Pancreas (tissue), 10 donors: ENCODE results near the gene CREB3L4. TPM values are rescaled to one million over a fixed set of nuclear protein-coding genes. Genes with fewer than 3 reads are reported as not detected.

Experiments
- ATAC-seq, 4 donors: fragments of 200-7000 bp; cut with Tn5 transposase; one replicate each; pipeline versions ENCODE4 v1.8.0 to v1.9.1; 2020; ENCODE audit warnings: mild to moderate bottlenecking in 4 of 4, moderate library complexity in 4 of 4
- DNase-seq, 6 donors: peaks; one replicate each; pipeline ENCODE4 v3.0.0-alpha.2; 2020
- FAIRE-seq: peaks from 2 replicates; lab custom pipeline; 2012; peaks lifted over from hg19 to GRCh38; lab: Jason Lieb, UNC
- H3K27ac ChIP-seq, 4 donors: fragments of 200-600 bp; sonication (generic); 1 replicate in 3 of 4; 2 replicates in 1 of 4; pipeline versions ENCODE4 v1.5.0 to v1.8.0; 2020
- H3K27me3 ChIP-seq, 4 donors: fragments of 200-600 bp; one replicate each; pipeline ENCODE4 v1.8.0; 2021
- H3K36me3 ChIP-seq, 3 donors: fragments of 200-600 bp; sonication (generic) in 1 of 3; one replicate each; pipeline versions ENCODE4 v1.5.0 to v1.8.0; 2020 to 2021
- H3K4me1 ChIP-seq, 3 donors: fragments of 200-600 bp; one replicate each; pipeline ENCODE4 v1.8.0; 2021
- H3K4me3 ChIP-seq, 4 donors: fragments of 200-600 bp; sonication (generic) in 2 of 4; one replicate each; pipeline versions ENCODE4 v1.5.0 to v1.8.0; 2020 to 2021
- H3K9me3 ChIP-seq, 4 donors: fragments of 200-600 bp; one replicate each; pipeline ENCODE4 v1.8.0; 2021
- WGBS, 2 donors: extraction: QIAGEN DNeasy Blood & Tissue Kit; methylation state at CpG; one replicate each; pipeline ENCODE4 v1.1.7; 2013; 5-methylcytosine and 5-hydroxymethylcytosine counted together
- intact Hi-C, 3 donors: fragments of 100-400 bp; cut with DNase I; formaldehyde crosslinking; loops; one replicate each; pipeline versions ENCODE4 v1.11.1 to v1.14.2; 2022
- polyA plus RNA-seq, 2 donors: library from polyadenylated mRNA; stranded (reverse); fragments of 200-250 nt; gene quantifications; one replicate each; pipeline ENCODE4 v1.2.3, GENCODE V29; 2013
- total RNA-seq, 6 donors: library from RNA; stranded (reverse); fragmentation: NEBNext Ultra II Directional in 4 of 6; extraction: Animal tissue kit (Norgen Biotek cat#: 25700) in 4 of 6; gene quantifications; one replicate each; pipeline versions ENCODE4 v1.2.1 to v1.2.4, GENCODE V29; 2021 to 2023
- TF ChIP-seq, protein P1 (sequence below), 4 donors: fragments of 200-600 bp; sonication (generic) in 3 of 4; IDR thresholded peaks; one replicate each; pipeline versions ENCODE4 v1.5.0 to v1.8.0; 2021; ENCODE audit warnings: antibody characterized with exemption in 4 of 4
- donor health status: healthy with polysubstance abuse.
- donor health status: DM: no; HTN: no; CAD: no; lungs with moderate emphysema.
- donor health status: DM: no; HTN: no; CAD: no.
- donor health status: control.
- donor health status: control.
- donor health status: Bipolar disorder and iron deficiency.
- donor health status: DM: yes; HTN: yes; CAD: no.
- donor health status: DM: no; HTN: no; CAD: no.
- donor health status: DM: no; HTN: no; CAD: no.
- donor health status: DM: yes; HTN: yes; CAD: no.

Gene CREB3L4
- total and polyA plus RNA-seq, 8 donors: 6.5 to 19.6 (median 9.6) TPM

DNA sequence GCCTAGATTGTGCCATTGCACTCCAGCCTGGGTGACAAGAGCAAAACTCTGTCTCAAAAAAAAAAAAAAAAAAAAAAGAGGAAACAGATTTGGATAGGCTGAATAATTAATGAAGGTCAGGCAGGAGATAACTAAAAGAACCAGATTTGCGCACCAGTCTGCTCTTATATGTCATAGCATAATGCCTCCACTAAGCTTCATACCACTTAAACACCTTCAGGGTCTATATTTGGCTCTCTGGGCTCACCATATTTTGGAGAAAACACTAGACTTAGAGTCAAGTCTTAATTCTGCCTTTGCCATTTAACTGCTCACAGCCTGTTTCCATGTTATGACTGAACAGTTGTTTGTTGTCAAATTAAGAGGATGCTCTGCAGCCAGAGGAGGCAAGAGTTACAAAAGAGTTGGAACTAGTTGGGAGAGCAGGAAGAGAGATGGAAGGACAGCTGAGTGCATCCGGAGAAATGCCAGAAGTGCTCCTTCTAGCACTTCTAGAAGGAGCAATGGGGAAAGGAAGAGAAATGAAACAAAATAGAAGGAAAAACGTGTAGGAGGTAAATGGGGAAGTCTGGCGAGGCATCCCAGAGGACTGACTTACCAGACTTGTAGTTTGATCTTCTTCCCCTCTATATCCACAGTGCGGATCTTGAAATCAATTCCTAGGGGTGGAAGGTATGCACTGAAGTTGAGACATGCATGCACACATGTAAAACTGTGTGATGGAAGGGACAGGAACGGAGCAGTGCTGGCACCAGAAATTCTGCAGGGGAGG, 16.6 kb downstream of the CREB3L4 start:
- no peaks in the 10 kb centered on the region for H3K27me3 ChIP-seq
- ATAC-seq (no peak), FAIRE-seq (no peak), DNase-seq (no peak)
- peak overlapping the region in 1 of 4 donors; percentile 73 for H3K27ac ChIP-seq
- no peaks in the 10 kb centered on the region for H3K36me3 ChIP-seq
- peaks cover 0 to 9% (median 5%) of the 10 kb centered on the region in 3 donors for H3K4me1 ChIP-seq
- no peaks in the 10 kb centered on the region for H3K9me3 ChIP-seq
- TF ChIP-seq, protein P1, sequence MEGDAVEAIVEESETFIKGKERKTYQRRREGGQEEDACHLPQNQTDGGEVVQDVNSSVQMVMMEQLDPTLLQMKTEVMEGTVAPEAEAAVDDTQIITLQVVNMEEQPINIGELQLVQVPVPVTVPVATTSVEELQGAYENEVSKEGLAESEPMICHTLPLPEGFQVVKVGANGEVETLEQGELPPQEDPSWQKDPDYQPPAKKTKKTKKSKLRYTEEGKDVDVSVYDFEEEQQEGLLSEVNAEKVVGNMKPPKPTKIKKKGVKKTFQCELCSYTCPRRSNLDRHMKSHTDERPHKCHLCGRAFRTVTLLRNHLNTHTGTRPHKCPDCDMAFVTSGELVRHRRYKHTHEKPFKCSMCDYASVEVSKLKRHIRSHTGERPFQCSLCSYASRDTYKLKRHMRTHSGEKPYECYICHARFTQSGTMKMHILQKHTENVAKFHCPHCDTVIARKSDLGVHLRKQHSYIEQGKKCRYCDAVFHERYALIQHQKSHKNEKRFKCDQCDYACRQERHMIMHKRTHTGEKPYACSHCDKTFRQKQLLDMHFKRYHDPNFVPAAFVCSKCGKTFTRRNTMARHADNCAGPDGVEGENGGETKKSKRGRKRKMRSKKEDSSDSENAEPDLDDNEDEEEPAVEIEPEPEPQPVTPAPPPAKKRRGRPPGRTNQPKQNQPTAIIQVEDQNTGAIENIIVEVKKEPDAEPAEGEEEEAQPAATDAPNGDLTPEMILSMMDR (IDR thresholded peaks at IDR 0.05): no peak
- 74 to 83% methylated on average over 6 of the region's 6 CpGs for WGBS, 2 donors
- intact Hi-C loops: loop anchor here in 2 of 3 donors (5.0 to 10.0 kb wide), 2 partner anchors 182 to 190 kb away; no protein-coding TSS in a partner anchor
- H3K4me3 ChIP-seq: no peak overlapping the region

DNA sequence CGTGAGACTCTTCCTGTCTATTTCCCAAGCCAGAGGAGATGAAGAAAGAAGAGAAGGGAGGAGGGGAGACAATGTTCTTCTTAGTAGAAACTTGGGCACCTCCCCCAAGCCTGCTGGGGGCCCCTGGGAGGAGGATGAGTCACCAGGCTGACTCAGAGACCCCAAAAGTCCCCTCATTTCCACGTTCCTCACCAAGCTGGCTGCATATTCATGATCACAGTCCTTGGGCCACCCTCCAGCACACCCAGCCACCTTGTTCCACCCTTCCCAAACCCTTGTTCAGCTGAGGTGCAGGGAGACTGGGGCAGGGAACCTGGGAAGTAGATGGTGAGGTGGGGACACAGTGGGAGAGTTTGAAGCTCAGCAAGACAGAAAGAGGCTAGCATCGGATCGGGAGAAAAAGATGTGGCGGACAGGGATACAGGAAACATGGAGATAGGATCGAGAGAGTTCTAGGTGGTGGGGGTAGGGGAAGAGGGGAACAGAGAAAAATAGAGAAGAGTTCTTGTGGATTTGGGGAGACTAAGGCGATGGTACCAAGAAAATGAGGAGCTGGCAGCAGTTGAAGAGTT, 17.7 kb downstream of the CREB3L4 start:
- intact Hi-C loops: loop anchor here in 2 of 3 donors (5.0 to 10.0 kb wide), 2 partner anchors 188 to 191 kb away; no protein-coding TSS in a partner anchor
- ATAC-seq (peak in 2 of 4 donors; percentile 6 to 14), DNase-seq (peak in 1 of 6 donors; percentile 25), FAIRE-seq (no peak)
- Histone ChIP-seq H3K36me3 (no peaks in the 10 kb centered on the region), H3K4me1 (peaks cover 0 to 9% (median 5%) of the 10 kb centered on the region in 3 donors), H3K27ac (peak overlapping the region in 2 of 4 donors; percentile 73 to 81), H3K9me3 (no peaks in the 10 kb centered on the region), H3K4me3 (peak overlapping the region; percentile 26 to 63 (median 54)), H3K27me3 (no peaks in the 10 kb centered on the region)
- TF ChIP-seq, protein P1 (IDR thresholded peaks at IDR 0.05): no peak
- WGBS, 2 donors: 10% methylated on average over 7 of the region's 7 CpGs

DNA sequence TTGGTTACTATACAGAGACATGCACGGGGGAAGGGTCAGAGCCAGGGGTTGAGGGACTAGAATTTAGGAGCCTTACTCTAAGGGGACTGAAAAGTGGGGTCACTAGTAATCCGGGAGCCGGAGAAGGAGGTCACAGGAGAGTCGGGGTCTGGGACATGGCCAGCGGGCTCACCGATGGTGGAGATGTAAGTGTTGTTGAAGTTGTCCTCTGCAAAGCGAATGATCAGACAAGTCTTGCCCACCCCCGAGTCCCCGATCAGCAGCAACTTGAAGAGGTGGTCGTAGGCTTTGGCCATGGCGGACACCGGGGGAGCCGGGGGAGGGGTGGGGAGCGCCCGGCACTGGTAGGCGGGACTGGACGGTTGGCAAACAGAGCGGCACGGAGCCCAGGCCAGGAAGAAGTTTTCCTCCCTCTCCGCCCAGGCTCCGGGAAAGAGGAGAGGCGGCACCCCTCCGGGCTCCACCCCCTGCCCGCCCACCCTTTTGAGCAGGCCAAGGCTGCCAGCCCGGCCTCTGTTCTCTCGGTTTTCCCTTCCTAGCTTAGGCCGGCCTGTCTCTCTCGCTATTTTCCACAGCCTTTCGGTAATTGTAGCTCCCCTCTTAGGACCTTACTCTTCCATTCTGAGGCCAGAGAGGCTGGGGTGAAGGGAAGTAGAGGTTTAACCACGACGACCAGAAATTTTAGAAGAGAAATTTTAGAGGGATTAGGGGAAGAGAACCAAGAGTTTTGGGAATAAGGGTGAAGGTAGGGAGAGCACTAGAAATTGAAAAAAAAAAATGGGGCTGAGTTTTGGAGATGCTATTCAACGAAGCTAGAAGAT, 18.4 kb downstream of the CREB3L4 start, which contains the start of gene RAB13:
Gene RAB13 (minus strand): TSS at position 399 of the 821 bp plus-strand sequence. CDS start 103 bp downstream, at position 296.
- FAIRE-seq (no peak), ATAC-seq (peak; percentile 78 to 89 (median 84)), DNase-seq (peak; percentile 86 to 93 (median 89))
- Histone ChIP-seq H3K9me3 (no peaks in the 10 kb centered on the region), H3K36me3 (no peaks in the 10 kb centered on the region), H3K27ac (peak within 1 kb of the TSS; percentile 24 to 81 (median 54)), H3K27me3 (no peaks in the 10 kb centered on the region), H3K4me3 (peak within 1 kb of the TSS; percentile 26 to 63 (median 54)), H3K4me1 (peaks cover 0 to 9% (median 5%) of the 10 kb centered on the region in 3 donors)
- TF ChIP-seq, protein P1 (IDR thresholded peaks at IDR 0.05): no peak
- intact Hi-C loops: loop anchor here in 2 of 3 donors (5.0 to 10.0 kb wide), 2 partner anchors 189 to 191 kb away; no protein-coding TSS in a partner anchor
- 0 to 2% methylated on average over 28 to 32 of the region's 32 CpGs for WGBS, 2 donors

DNA sequence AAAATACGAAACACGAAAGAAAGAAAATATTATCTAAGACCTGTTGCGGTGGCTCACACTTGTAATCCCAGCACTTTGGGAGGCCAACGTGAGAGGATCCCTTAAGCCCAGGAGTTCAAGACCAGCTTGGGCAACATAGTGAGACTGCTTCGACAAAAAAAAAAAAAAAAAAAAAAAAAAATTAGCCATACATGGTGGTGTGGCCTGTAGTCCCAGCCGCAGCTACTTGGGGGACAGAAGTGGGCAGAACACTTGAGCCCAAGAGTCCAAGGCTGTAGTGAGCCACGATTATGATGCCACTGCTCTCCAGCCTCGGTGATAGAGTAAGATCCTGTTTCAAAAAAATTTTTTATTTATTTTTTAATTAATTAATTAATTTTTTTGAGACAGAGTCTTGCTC, 19.9 kb downstream of the CREB3L4 start:
- intact Hi-C loops: loop anchor here in 2 of 3 donors (5.0 to 10.0 kb wide), 2 partner anchors 190 to 193 kb away; no protein-coding TSS in a partner anchor
- H3K27ac ChIP-seq: no peak overlapping the region

More for the DNA sequence above, 19.9 kb downstream of the CREB3L4 start:
- 80% methylated on average over 7 to 8 of the region's 8 CpGs for WGBS, 2 donors
- ATAC-seq (no peak), DNase-seq (peak in 1 of 6 donors; percentile 5), FAIRE-seq (no peak)
- Histone ChIP-seq H3K36me3 (peaks cover 0 to 7% (median 3%) of the 10 kb centered on the region in 3 donors), H3K27me3 (no peaks in the 10 kb centered on the region), H3K4me1 (peaks cover 7 to 20% (median 13%) of the 10 kb centered on the region in 3 donors), H3K4me3 (no peak overlapping the region), H3K9me3 (no peaks in the 10 kb centered on the region)
- TF ChIP-seq, protein P1 (IDR thresholded peaks at IDR 0.05): no peak
